ENCODE data around the gene GGACT. TPM values are rescaled to one million over a fixed set of nuclear protein-coding genes. Genes with fewer than 3 reads are reported as not detected.

Gene GGACT
- total RNA-seq, 4 donors from 2014 or later = 0.74 to 1.9 (median 1.5) TPM

- ATAC-seq = no peak
- H3K4me1 ChIP-seq = no peaks in the 10 kb centered on the region
These were observed 13.1 kb upstream of the GGACT start for GRCh38 chr13:100601716-100602115.

GRCh38 chr13:100600915-100601314 is 12.3 kb upstream of the GGACT start:
- no peak for ATAC-seq
- TF ChIP-seq EP300 (IDR thresholded peaks at IDR 0.05) (no peak), CTCF (IDR thresholded peaks at IDR 0.05) (no peak), POLR2A (IDR thresholded peaks at IDR 0.05) (no peak)
- H3K27ac ChIP-seq = no peak overlapping the region
- WGBS, 2 donors (ENCODE audit: low coverage in 1 of 2) = 45 to 63% methylated on average over 5 to 6 of the region's 6 CpGs
- no peaks in the 10 kb centered on the region for H3K4me1 ChIP-seq
- H3K36me3 ChIP-seq = peaks cover 0 to 10% of the 10 kb centered on the region in 2 donors
- H3K9me3 ChIP-seq = no peaks in the 10 kb centered on the region
- H3K4me3 ChIP-seq = no peak overlapping the region
- H3K27me3 ChIP-seq = no peaks in the 10 kb centered on the region

More at GRCh38 chr13:100601716-100602115, 13.1 kb upstream of the GGACT start:
- no peak for TF ChIP-seq POLR2A (IDR thresholded peaks at IDR 0.05)
- no peak for TF ChIP-seq CTCF (IDR thresholded peaks at IDR 0.05)
- TF ChIP-seq POLR2AphosphoS5 (IDR thresholded peaks at IDR 0.05) = no peak
- TF ChIP-seq EP300 (IDR thresholded peaks at IDR 0.05) = no peak
- no peaks in the 10 kb centered on the region for H3K9me3 ChIP-seq
- no peak overlapping the region for H3K27ac ChIP-seq
- no peak overlapping the region for H3K4me3 ChIP-seq
- H3K27me3 ChIP-seq = no peaks in the 10 kb centered on the region
- peaks cover 0 to 18% of the 10 kb centered on the region in 2 donors for H3K36me3 ChIP-seq
- WGBS, 2 donors (ENCODE audit: low coverage in 1 of 2) = 88 to 100% methylated on average over 4 to 5 of the region's 7 CpGs

GRCh38 chr13:100600461-100600860 is 11.9 kb upstream of the GGACT start:
- ATAC-seq = no peak
- no peak for TF ChIP-seq CTCF (IDR thresholded peaks at IDR 0.05)
- no peak for TF ChIP-seq EP300 (IDR thresholded peaks at IDR 0.05)
- no peak for TF ChIP-seq POLR2AphosphoS5 (IDR thresholded peaks at IDR 0.05)
- TF ChIP-seq POLR2A (IDR thresholded peaks at IDR 0.05) = no peak
- Histone ChIP-seq H3K4me1 (no peaks in the 10 kb centered on the region), H3K27ac (no peak overlapping the region), H3K4me3 (no peak overlapping the region), H3K9me3 (no peaks in the 10 kb centered on the region), H3K27me3 (no peaks in the 10 kb centered on the region), H3K36me3 (peaks cover 0 to 6% of the 10 kb centered on the region in 2 donors)
- WGBS, 2 donors (ENCODE audit: low coverage in 1 of 2) = 90 to 96% methylated on average over 4 of the region's 6 CpGs

- no peak overlapping the region for H3K27ac ChIP-seq
- TF ChIP-seq EP300 (IDR thresholded peaks at IDR 0.05) (no peak), POLR2A (IDR thresholded peaks at IDR 0.05) (no peak), CTCF (IDR thresholded peaks at IDR 0.05) (no peak), POLR2AphosphoS5 (IDR thresholded peaks at IDR 0.05) (no peak)
- WGBS, 2 donors (ENCODE audit: low coverage in 1 of 2) = 91 to 100% methylated on average over 2 to 4 of the region's 4 CpGs
- H3K36me3 ChIP-seq = no peaks in the 10 kb centered on the region
- H3K27me3 ChIP-seq = no peaks in the 10 kb centered on the region
- H3K4me3 ChIP-seq = no peak overlapping the region
- H3K4me1 ChIP-seq = no peaks in the 10 kb centered on the region
- no peak for ATAC-seq
- H3K9me3 ChIP-seq = no peaks in the 10 kb centered on the region
These were observed 8.7 kb upstream of the GGACT start for GRCh38 chr13:100597253-100597652.

- TF ChIP-seq CTCF (IDR thresholded peaks at IDR 0.05) (no peak), POLR2AphosphoS5 (IDR thresholded peaks at IDR 0.05) (no peak), EP300 (IDR thresholded peaks at IDR 0.05) (no peak), POLR2A (IDR thresholded peaks at IDR 0.05) (no peak)
- Histone ChIP-seq H3K27me3 (no peaks in the 10 kb centered on the region), H3K36me3 (no peaks in the 10 kb centered on the region), H3K4me3 (no peak overlapping the region), H3K27ac (no peak overlapping the region), H3K9me3 (no peaks in the 10 kb centered on the region), H3K4me1 (no peaks in the 10 kb centered on the region)
- ATAC-seq = no peak
- 80% methylated on average over 1 to 2 of the region's 2 CpGs for WGBS, 2 donors (ENCODE audit: low coverage in 1 of 2)
These were observed 7.9 kb upstream of the GGACT start for GRCh38 chr13:100596516-100596915.

Data from gastroesophageal sphincter (tissue), 4 donors.